NCI-H1436 treated with DMSO at 0.1 percent for 48 hours (cell line): ENCODE data around the gene PCNX3.

ENCODE experiments used
- DNase-seq: peaks from one replicate; lab custom pipeline; 2025; lab: John Stamatoyannopoulos, UW

The PCNX3 gene

DNA sequence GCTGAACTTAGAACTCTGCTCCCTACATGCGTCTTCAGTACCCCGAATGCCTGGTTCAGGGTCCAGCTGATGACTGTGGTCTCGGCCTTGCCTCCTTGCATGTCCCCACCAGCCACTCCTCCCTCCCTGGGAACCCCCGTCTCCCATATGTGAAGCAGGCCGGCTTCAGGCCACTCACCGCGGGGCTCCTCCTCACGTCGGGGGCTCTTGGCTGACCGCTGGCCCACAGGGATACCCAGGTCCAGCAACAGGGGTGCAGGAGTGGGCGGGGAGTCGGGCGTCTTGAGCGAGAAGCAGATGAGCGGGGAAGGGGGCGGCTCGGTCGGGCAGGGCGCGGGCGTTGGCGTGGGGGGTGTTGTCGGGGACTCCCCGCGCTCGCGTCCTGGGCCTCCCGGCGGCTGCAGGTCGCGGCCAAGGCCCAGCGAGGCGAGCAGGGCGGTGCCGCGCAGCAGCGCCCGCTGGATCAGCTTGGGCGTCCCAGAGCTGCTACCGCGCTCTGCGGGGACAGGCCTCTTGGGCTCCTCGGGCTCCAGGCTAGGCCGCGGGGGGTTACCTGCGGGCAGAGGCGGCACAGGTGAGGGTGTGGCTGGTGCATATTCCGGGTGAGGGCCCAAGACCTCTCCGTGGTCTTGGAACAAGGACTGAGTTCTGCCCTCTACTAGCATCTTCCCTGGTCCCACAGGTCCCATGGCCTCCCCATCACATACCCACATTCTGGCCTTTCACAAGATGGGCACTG is 16.2 kb upstream of the PCNX3 start:
- no peak for DNase-seq

DNA sequence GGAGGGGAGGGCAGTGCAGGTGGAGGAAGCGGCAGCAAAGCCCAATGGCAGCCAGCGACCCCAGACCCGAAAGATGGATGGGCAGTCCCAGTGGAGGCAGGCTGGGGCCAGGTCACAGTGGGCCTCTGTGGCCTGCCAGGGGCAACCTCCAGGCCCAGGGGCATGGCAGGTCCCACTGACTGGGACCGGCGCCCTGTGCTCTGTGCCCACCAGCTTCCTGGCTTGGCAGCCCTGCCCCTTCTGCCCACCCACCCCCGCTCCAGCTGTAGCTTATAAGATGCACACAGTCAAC is 15.7 kb upstream of the PCNX3 start:
- DNase-seq: no peak

DNA sequence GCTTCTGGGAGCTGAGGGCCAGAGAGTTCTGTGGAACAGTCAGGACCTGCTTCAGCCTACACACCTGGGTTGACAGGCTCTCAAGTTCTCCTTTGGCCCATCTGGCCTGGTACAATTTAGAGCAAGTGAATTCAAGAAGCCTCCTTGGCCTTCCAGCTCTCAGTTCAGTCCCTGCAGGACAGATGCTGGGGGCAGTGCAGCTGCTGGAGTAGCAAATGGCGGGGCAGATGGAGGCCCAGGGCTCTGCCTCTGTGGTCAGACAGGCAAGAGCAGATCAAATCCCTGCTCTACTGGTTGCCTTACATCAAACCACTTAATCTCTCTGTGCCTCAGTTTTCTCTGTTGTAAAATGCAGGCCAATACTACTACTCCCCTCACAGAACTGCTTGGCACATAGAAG is 11.3 kb upstream of the PCNX3 start:
- no peak for DNase-seq

DNA sequence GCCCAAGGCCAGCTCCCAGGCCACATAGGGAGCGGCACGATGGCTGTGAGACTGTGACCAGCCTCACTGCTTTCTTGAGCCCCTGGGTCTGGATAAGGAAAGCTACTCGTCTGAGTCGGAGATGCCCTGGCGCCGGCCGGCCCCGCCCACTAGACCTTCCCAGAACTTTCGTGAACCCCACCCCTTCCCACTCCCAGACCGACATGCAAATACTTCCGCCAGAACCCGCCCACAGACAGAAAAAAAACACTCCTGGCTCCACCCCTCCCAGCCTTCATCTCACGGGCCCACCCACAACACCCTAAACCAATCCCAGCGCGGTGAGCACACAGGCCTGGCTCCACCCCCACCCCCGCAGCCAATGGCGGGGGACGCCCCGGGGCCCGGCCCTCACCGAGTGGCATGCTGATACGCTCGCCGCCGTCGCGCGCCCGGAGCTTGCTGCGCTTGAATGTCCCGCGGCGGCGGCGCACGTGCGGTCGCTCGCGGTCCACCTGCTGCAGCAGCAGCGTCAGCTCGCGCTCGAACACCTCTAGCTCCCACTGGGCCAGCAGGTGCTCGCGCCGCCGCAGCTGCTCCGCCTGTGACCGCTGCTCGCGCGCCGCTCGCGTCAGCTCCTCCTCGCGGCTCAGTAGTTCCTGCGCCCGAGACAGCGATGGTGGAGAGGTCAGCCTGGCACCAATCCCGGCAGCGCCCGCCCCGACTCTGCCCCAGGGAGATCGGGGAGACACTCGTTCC is 8.5 kb upstream of the PCNX3 start:
- no peak for DNase-seq

DNA sequence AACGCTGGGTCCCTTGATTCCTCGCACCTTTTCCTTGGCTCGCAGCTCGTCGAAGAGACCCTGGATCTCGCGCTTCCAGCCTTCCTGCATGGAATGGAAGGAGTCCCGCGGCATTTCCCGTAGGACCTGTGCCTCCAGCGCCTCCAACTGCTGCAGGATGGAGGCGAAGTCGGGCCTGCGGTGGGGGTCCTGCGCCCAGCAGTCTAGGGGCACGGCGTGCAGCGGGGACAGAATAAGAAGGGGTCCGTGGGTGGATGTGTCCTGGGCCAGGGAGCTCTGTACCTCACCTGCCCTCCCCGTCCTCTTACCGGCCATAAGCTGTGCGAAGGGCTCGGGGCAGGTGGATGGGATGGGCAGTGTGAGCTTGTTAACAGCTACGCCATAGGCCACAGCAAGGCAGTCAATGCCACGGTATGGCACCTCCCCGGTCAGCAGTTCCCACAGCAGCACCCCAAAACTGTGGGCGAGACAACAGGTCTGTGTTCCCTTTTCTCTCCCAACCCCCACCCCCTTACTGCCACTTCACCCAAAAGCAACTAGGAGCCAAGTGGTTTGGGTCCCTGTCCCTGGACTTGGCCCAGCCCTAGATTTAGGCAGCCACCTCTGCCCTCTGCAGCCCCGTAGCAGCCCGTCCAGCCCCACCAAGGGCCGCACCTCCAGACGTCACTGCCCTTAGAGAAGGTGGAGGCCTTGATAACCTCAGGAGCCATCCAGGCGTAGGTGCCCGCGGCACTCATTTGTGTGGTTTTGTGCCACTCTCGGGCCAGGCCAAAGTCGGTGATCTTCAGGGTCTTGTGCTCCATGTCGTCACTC is 7.8 kb upstream of the PCNX3 start:
- DNase-seq: no peak

DNA sequence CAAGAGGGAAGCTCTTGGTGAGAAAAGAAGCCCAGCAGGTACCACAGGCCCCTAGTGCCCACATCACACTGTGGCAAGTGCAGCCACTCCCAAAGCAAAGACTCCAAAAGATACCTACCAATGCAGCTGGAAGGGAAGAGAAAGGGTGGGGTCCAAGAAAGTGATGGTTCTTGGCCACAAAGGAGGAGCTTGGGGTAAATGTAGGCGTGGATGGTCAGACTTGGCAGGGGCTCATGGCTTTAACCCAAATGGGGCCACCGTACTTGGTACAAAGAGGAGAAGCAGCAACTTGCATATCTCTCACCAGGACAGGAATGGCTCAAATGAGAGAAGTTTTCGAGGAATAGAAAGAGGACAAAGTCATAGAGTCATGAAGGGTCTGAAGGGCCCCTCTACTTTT is 6.3 kb upstream of the PCNX3 start:
- DNase-seq: no peak

DNA sequence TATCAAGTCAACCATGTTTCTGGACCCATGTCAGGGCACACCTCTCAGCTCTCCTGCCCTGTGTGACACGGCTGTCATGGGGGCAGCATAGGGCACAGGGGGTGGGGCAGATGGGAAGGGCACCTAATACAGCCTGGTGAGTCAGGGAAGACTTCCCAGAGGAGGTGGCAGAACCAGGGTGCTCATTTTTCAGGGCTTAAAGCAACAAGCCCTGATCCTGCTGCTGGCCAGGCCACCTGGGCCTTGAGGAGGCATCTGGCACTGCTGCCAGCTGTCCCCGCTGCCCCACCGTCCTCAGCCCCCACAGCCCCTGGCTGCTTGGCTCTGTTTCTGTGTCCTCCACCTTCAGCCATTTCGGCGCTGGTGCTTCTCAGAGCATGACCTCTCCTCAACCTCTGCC is 5.9 kb upstream of the PCNX3 start:
- no peak for DNase-seq

DNA sequence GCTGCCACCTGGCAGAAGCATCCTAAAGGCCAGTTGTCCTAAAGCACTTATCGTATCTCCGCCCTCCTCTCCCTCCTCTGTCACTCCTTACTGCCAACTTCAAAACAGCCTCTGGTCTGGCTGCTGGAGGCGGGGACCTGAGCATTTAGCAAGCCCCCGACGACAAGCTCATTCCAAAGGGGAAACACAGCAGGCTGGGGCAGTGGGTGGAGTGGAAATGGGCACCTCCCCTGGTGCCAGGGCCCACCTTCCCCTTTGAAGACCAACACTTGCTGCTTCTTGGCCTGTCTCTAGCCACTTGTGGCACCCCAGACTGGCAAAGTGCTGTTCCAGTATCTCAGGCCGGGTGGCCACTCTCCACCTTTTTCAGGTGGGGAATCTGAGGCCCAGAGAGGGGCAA is 5.2 kb upstream of the PCNX3 start:
- DNase-seq: no peak

DNA sequence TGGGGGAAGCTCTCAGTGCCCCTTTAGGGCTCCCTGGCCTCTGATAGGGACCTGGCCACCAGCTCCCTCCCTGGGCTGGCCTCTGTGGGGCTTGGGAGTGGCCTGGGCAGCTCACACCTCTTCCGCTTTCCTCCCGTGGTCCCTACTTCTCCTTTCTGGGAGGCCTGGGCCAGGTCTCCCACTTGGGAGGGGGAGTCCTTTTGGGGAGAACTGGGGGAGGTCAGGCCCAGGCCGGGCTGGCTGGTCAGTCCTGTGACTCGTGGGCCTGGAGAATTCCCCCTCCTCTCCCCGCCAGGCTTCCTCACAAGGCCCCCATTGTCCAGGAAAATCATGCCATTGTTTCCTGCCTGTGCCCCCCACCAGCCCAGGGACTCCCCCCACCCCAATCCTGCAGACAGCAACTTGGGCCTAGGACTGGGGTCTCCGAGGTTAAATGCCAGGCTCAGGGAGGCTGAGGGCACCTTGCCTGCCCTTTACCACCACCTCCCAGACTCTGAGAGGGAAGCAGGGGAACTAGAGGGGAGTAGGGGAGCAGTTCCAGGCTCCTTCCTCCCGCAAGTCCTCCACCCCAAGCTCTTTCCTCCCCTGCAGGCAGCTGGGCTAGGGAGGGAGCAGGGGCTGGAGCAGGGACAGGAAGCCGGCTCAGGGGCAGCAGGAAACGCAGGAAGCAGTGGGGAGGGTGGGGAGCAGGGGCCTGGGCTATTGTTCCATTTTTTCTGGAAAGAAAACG is 4.4 kb upstream of the PCNX3 start:
- DNase-seq: no peak

DNA sequence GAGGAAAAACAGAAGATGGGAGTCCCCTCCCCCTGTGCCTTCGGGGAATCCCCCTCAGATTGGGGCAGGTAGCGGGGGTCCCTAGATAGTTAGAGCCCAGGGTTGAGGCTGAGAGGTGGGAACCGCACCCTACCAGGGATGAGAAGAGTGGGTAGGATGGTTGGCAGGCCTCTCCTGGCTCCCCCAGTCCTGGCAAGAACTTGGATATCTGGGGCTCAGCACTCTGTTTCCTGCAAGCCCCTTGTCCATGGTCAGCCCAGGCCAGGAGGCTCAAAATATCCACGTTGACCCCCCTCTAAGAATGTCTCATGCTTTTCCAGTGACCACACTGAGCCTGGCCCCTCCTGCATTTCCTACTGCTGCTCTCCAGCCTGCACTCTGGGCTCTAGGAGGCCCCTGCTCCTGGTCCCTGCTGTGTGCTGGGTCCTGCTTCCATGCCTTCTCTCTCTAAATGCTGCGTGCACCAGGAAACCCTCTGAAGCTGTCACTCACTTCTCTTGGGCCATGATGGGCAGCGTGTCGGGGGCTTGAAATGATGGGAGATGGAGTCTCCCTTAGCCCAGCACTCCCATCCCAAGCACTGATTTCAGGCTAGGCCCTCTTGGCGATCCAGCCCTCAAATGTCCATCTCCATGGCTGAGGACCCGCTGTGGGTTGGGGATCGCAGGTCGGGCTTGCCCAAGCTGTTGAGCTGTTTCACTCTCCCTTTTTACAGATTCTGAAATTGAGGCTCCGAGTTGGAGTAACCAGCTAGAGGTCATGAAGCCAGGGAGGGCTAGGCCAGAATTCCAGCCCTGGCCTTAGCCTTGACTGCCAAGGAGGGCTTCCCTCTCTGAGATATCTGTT is 3.6 kb upstream of the PCNX3 start:
- DNase-seq: no peak

DNA sequence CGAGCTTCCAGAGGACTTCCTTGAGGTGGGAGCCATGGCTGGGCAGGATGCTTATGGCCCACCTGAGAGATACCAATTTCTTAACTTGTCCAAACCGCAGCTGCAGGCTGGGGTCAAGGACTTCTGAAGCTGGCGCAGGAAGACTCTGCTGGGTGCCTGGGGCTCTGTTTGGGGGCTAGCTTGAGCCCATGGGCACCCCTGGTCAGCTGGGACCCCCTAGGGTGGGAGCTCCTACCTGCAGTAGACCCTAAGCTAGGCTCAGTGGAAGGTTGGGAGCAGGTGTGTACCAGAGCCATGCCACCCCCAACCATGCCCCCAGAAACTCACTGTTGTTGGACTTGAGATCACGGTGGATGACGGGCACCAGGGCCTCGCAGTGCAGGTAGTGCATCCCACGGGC is 2.9 kb upstream of the PCNX3 start:
- no peak for DNase-seq

DNA sequence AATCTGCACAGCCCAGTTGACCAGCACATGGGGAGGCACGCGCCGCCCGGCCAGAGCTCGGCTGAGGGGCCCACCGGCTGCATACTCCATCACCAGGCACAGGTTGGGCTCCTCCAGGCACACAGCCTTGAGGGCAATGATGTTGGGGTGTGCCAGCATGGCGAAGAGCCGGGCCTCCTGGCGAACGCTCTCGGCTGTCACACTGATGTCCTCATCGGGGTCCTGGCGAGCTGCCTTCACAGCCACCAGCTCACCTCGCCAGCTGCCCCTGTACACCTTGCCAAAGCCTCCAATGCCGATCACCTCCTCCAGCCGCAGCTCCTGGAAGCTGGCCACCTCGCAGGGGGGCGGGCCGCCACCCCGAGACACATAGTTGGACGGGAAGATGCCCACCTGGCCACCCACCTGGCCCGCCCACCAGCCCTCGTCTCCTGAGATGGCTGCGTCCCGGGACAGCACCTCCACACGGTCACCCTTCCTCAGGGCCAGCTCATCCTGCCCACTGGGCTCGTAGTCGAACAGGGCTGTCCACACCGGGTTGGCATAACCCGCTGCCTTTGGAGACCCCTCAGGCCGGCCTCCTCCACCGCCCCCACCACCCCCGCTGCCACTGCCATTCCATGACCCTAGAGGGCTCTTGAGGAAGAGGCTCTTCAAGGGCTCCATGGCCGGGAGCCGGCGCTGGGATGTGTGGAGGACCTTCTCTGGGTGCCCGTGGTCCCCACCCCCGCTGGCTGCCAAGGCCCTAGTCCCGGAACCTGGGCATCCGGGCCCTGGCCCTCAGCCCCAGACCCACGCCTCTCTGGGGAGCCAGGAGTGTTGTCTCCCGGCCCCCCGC is 2.3 kb upstream of the PCNX3 start:
- DNase-seq: no peak

DNA sequence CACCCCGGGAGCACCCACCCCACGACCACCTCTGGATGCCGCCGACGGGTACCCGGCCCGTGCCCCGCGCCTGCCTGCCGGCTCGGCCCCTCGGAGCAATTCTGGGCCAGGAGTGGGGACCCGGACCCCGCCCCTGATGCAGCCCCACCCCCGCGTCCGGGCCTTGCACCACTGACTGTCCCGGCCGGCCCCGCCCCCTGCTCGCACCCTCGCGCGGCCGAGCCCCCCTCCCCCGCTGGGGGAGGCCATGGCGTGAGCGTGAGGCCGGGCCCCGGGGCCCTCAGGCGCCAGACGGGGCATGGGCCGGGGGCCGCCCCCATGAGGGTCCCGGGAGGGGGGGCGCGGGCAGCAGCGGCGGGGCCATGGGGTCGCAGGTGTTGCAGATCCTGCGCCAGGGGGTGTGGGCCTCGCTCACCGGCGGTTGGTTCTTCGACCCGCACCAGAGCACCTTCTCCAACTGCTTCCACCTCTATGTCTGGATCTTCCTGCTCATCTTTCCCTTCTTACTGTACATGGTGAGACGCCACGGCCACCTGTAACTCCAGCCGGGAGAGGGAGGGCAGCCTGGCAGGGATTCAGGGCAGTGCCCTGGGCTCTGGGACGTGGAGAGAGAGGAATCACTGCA is 486 bp downstream of the PCNX3 start:
- DNase-seq: no peak

DNA sequence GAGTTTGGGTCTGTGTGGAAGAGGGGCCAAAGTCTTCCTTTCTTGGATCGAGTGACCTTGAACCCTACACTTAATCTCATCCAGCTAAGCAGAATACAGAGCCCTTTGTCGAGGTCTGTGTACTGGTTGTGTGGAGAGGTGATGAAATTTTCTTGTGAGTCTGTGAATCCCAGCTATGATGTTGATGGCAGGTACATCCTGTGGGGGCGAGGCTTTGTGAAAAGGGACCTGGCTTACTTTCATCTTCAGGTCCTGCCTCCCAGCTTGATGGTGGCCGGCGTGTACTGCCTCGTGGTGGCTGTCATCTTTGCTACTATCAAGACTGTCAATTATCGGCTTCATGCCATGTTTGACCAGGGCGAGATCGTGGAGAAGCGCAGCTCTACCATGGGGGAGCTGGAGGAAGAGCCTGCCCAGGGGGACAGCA is 1.0 kb downstream of the PCNX3 start:
- no peak for DNase-seq

DNA sequence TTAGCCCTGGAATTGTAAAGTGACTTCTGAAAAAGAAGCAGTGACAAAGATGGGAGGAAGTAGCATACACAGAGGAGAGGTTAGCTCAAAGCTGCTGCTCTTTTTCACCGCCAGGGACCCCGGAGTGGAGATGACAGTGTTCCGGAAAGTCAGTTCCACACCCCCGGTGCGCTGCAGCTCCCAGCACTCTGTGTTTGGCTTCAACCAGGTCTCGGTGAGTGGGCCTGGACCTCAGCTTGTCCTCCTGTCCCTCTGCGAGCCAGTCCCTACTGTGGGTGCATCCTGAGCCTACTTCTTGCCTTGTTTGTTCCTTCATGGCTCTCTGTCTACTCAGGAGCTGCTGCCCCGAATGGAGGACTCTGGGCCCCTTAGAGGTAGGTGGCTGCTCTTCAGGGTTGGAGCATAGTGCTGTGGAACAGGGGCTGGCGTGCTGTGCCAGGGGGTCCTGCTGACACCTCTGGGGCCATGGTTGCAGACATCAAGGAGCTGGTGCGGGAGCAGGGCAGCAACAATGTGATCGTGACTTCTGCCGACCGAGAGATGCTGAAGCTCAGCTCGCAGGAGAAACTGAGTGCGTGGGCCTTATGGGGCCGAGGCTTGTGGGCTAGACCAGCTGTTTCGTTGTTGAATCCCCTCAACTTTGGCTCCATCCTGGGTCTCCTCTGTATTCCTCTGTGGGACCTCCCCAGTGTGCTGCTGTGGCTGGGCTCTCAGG is 1.7 kb downstream of the PCNX3 start:
- DNase-seq: no peak

DNA sequence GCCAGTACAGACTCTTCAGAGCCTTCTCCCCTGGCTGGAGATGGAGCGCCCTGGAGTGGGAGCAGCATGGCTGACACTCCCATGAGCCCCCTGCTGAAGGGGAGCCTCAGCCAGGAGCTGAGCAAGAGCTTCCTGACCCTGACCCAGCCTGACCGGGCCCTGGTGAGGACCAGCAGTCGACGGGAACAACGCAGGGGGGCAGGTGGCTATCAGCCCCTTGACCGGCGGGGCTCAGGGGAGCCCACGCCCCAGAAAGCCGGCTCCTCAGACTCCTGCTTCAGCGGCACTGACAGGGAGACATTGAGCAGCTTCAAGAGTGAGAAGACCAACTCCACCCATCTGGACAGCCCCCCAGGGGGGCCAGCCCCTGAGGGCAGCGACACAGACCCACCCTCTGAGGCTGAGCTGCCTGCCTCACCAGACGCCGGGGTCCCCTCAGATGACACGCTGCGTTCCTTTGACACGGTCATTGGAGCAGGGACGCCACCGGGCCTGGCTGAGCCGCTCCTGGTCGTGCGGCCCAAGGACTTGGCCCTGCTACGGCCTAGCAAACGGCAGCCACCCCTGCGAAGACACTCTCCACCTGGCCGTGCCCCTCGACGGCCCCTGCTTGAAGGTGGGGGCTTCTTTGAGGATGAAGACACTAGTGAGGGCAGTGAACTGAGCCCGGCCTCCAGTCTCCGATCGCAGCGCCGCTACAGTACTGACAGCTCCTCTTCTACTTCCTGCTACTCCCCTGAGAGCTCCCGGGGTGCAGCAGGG is 2.6 kb downstream of the PCNX3 start:
- DNase-seq: no peak

DNA sequence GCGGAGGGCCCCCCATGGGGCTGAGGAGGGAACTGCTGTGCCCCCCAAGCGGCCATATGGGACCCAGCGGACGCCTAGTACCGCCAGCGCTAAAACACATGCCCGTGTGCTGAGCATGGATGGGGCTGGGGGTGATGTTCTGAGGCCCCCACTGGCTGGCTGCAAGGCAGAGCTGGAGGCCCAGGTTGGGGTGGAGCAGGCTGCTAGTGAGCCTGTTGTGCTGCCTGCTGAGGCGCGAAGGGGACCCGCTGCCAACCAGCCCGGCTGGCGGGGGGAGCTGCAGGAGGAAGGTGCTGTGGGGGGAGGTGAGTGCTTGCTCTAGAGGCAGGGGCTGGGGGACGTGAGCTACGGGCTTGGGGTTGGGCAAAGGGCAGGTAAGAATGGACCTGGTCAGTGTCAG is 3.2 kb downstream of the PCNX3 start:
- DNase-seq: no peak

DNA sequence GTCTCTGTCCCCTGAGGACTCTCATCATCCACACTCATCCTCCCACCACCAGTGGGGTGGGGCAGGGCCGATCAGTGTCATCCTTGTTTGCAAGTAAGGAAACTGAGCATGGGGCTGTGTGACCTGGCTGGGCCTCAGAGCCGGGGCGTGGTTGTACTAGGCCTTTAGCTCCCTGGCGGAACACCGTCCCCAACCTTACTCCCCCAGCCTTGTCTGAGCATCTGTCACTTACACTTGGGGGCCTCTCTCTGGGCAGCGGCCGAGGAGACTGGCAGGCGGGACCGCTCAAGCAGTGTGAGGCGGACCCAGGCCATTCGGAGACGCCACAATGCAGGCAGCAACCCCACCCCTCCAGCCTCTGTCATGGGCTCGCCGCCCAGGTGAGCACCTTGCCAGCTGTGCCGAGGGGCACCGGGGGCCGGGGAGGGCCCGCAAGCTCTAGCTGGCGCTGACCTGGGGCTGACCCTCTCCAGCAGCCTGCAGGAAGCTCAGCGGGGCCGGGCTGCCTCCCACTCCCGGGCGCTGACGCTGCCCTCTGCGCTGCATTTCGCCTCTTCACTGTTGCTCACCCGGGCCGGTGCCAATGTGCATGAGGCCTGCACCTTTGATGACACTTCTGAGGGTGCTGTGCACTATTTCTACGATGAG is 3.8 kb downstream of the PCNX3 start:
- DNase-seq: no peak
